ENCODE data around the gene PDLIM4.

PDLIM4 gene

GRCh38 chr5:132268769-132269551 lies 11.5 kb downstream of the PDLIM4 start:
- DNase-seq: no peak

DNA sequence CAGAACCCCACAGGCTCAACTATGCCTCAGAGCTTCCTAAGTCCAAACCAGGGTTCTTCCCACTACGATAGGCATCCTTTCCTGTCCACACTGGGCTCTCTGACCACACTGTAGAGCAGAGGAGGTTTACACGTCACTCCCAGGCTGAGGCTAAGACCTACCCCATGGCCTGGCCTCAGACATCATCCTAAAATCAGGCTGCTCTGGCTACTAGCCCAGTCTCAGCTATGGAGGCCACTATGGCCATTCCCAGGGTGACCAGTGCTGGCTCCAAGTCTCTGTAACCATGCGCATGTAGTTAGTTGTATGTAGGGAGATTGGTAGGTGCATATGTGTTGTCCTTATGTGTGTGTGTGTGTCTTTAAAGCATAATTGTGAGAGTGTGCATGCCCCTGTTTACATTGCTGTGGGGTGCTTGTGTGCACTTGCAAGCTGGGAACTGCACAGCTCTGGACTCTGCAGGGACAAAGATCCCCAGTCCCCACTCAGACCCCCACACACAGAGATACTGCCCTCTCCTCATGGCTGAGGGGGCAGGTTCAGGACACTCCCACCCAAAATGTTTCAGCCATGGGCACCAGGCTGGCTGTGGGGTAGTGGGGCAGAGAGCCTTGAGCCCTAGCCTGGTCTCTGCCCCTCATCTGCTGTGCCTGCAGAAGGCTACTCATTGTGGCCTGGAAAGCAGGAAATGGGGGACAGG lies 12.3 kb downstream of the PDLIM4 start:
- no peak for DNase-seq

- no peak for DNase-seq
These were observed 12.8 kb downstream of the PDLIM4 start for GRCh38 chr5:132270335-132270665.

GRCh38 chr5:132270706-132271105 lies 13.2 kb downstream of the PDLIM4 start:
- no peak for DNase-seq

DNA sequence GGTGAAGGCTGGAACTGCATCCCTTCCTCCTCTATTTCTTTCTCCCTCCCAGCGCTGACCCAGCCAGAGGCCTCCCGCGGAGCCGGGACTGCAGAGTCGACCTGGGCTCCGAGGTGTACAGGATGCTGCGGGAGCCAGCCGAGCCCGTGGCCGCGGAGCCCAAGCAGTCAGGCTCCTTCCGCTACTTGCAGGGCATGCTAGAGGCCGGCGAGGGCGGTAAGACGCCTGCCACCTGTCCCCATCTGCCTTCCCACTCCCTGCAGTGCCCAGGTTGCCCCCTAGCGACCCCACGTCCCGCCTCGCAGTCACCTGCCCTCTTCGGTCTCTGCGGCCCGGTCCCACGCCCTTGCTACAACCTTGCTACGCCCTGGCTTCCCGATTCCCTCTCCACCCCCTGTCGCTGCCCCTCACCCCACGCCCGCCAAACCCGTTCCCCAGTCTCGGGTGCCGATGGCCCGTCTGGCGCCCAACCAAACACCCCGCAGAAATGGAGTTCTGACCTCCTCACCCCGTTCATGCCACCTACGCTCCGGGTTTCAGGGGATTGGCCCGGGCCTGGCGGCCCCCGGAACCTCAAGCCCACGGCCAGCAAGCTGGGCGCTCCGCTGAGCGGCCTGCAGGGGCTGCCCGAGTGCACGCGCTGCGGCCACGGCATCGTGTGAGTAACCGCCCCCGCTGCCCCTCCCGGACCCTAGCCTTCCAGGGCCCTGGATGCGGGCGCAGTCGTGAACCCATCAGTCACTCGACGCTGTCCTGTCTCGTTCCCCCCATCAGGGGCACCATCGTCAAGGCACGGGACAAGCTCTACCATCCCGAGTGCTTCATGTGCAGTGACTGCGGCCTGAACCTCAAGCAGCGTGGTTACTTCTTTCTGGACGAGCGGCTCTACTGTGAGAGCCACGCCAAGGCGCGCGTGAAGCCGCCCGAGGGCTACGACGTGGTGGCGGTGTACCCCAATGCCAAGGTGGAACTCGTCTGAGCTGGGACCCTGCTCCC lies 14.1 kb downstream of the PDLIM4 start:
- DNase-seq: peak in 1 of 2 donors; percentile 17

DNA sequence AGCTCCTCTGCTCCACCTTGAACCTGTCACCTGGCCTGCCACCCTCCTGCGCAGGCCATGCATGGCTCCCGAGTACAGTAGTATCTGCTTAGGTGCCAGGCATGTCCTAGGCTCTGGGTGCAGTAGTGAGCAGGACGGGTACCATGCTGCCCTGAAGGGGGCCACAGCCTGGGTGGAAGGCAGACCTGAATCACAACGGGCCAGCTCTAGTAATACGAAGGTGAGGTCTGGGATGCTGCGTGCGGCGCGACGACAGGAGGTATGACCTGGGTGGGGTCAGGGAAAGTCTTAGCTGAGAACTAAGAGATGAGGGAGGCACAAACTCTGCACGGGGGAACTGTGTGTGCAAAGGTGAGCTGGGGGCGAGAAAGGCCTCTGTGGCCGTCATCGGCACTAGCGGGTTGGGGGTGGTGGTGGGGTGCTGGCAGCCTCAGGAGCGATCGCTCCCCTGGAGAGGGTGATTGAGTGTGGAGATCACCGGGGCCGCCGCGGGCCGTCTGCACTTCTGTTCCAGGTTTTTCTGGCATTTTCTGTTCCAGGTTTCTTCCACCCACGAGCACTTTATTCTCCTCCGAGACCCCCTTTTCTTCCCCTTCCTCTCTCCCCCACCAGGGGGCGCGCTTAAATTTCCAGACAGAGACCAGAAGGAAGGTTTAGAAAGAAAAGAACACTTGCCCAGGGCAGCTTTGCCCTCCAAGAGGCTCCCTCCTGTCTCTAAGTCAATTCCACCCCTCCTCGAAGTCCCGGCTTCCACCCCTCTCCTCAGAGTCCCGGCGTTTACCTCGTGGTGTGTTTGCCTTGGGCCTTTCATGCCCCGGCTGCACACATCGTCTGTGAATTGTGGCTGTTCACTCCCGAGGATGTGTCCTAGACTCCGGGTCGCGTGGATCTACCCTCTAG lies 15.1 kb downstream of the PDLIM4 start:
- peak; percentile 48 to 67 for DNase-seq

DNA sequence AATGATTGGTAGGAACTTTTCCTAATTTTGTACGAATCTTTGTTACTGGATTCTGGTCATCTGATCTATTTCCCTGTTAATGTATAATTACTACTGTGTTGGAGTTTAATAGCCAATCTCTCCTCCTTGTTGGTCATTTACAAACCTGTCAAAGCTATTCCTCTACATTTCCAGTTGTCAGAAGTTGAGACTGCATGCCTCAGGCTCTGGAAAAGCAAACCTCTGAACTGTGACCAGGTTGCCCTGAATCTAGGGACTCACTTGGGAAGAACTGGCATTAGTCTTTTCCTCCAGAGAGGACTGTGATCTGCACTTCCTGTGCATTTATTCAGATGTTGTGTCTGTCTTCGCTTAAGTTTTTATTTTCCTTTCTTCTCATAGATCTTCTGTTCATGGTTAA lies 16.1 kb downstream of the PDLIM4 start:
- DNase-seq: no peak

GRCh38 chr5:132274050-132274792 lies 16.7 kb downstream of the PDLIM4 start:
- no peak for DNase-seq

DNA sequence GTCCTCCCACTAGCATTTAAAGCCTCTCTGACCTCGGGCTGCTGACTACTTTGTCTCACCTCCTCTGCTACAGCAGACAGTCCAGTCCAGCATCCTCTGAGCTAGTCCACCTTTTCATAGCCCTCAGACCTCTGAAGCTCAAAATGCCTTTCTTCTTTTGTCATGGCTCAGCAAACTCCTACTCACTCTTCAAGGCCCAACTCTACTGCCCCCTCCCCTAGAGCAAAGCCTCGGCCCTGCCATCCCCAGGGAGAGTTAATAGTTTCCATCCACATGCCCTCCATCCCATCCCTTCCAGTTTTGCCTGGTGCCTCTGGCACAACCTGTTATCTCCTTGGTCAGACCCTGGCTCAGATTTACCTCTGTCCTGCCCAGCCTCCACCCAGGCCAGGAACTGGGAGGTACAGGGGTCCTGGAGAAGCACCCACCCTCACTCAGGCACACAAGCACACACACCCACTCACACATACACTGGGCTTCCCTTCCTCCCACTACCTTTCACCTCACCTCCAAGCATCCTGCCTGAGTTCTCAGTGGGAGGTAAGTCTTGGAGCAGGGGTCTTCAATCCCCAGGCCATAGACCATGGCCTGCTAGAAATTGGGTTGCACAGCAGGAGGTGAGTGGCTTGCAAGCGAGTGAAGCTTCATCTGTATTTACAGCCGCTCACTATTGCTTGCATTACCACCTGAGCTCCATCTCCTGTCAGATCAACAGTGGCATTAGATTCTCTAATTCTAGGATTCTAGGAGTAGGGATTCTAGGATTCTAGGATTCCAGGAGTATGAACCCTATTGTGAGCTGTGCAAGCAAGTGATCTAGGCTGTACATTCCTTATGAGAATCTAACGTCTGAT lies 18.1 kb downstream of the PDLIM4 start:
- DNase-seq: no peak

DNA sequence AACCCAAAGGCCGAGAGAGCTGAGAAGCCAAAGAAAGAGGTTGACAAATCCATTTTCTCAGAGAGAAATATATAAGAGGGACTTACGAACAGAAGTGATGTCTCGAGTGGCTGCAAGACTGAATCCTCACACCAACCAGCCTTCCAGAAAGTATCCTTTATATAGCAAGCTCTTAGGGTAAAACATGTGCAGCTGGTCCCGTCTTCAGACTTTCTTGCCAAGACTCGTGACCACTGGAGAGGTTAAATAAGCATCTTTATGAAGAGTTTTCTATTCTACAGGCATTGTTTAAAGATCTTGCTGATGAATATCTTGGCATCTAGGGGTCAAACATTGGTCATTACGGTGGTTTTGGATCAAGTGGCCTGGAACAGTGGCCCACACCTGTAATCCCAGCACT lies 19.8 kb downstream of the PDLIM4 start:
- DNase-seq: no peak

- DNase-seq: no peak
These were observed 20.7 kb downstream of the PDLIM4 start for GRCh38 chr5:132277971-132278853.

- no peak for DNase-seq
These were observed 22.3 kb downstream of the PDLIM4 start for GRCh38 chr5:132279801-132280200.

DNA sequence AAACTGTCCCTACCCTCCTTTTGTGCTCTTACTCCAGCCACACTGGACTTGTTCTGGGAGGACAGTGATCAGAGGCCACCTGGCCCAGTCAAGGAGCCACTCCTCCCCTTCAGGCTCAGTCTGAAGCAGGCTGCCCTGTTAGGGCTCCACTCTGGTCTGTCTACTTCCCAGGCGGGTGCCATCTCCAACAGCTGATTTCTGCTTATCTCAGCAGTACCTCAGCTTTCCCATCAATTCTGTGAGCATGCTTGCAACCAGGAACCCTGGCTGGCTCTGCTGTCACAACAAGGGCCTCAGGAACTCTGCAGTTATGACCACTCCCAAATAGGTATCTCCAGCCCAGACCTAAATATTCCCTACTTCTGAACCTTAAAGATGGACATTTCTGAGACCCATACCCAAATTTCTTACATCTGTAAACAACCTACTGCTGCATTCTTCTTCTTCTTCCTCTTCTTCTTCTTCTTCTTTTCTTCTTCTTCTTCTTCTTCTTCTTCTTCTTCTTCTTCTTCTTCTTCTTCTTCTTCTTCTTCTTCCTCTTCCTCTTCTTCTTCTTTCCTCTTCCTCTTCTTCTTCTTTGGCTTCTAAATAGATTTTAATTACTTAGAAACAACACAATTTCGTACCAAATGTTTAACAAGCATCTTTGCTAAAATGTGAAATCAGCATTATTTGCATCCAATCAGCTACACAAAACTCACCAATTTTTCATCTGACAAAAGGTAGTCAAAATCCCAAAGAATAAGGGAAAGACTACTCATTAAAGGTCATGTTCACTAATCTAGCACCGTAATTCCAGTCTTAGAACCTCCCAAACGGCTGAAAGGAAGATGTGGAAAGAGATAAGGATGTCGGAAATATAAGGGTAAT lies 23.1 kb downstream of the PDLIM4 start:
- no peak for DNase-seq

- no peak for DNase-seq
These were observed 24.5 kb downstream of the PDLIM4 start for GRCh38 chr5:132281856-132282614.

GRCh38 chr5:132283423-132284043 lies 26.0 kb downstream of the PDLIM4 start:
- no peak for DNase-seq

DNA sequence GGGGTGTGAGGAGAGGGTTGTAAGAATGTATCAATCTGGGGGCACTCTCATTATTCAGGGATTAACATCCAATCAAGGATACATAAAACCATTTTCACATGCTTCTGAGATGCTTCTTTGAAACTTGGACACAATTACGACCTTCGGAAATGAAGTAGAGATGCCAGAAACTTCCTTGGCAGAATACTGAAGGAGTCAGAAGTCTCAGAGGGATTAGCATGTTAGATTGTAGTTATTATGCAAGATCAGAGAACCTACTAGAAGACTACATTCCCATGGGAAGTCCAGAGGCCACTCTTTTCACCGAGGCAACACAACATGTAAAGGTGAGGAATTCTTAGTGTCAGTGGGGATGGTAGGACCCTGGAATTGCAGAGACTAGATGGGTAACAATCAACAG lies 31.6 kb downstream of the PDLIM4 start:
- DNase-seq: no peak

GRCh38 chr5:132291026-132291425 lies 33.5 kb downstream of the PDLIM4 start:
- DNase-seq: no peak

Data from CD4-positive, alpha-beta T cell treated with Interferon alpha-2 for 1 hour (primary cell).